Activated naive CD4-positive, alpha-beta T cell treated with anti-CD3 and anti-CD28 coated beads, Interleukin-2, amount 50 U/mL, for 24 hours (primary cell): ENCODE results near the gene SLC16A8.

Source experiments
- H3K27ac Mint-ChIP-seq: one replicate; pipeline ENCODE4 v1.8.0; 2021; ENCODE audit warnings: mild to moderate bottlenecking, mixed read lengths
- H3K27me3 Mint-ChIP-seq: one replicate; pipeline ENCODE4 v1.8.0; 2021; ENCODE audit warnings: mixed read lengths
- H3K36me3 Mint-ChIP-seq: one replicate; pipeline ENCODE4 v1.8.0; 2021; ENCODE audit warnings: mixed read lengths
- H3K4me1 Mint-ChIP-seq: one replicate; pipeline ENCODE4 v1.8.0; 2021; ENCODE audit warnings: mixed read lengths
- H3K4me3 Mint-ChIP-seq: one replicate; pipeline ENCODE4 v1.8.0; 2021; ENCODE audit warnings: mild to moderate bottlenecking, mixed read lengths
- H3K9me3 Mint-ChIP-seq: one replicate; pipeline ENCODE4 v1.8.0; 2021; ENCODE audit warnings: mixed read lengths

SLC16A8 gene

GRCh38 chr22:38072322-38073149 is 11.4 kb downstream of the SLC16A8 start:
- Mint-ChIP-seq H3K4me3 (no peak overlapping the region), H3K36me3 (peaks cover 14% of the 10 kb centered on the region), H3K4me1 (no peaks in the 10 kb centered on the region), H3K9me3 (no peaks in the 10 kb centered on the region), H3K27me3 (no peaks in the 10 kb centered on the region), H3K27ac (no peak overlapping the region)

DNA sequence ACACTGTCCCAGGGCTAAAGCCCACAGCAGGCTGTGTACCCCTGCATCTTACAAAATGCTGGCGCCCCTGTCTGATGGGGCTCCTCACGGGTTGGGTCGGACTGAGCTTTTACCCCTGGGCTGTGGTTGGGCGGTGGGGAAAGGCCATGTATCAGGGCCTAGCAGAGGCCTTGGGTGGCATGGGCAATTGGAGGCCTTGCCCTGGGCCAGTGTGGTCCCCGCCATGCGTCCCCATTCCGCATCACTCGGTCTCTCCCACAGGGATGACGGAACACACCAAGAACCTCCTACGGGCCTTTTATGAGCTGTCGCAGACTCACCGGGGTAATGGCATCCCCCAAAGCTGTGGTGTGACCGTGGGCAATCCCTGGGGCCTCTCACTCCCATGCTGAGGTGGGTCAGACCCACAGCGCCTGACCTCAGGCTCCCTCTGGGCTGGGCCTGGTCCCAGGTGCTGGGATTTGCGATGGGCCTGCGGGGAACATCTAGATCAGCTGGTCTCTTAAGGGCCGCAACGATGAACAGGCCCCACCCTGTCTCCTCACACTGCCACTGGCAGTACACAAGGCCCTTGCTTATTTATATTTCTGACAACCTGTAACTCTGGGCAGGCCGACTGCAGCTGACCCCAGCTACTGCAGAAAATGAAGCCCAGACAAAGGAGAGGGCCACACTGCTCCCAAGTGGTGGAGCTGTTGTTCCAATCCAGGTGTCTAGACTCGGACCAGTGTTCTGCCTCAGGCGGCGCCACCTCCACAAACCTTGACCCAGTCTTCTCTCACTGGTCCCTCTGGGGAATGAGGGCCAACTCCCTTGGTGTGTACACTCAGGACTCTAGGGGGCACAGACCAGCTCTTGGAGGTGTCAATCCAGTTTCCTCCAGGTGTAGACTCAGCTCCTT is 12.3 kb downstream of the SLC16A8 start:
- Mint-ChIP-seq H3K27me3 (no peaks in the 10 kb centered on the region), H3K36me3 (peaks cover 14% of the 10 kb centered on the region), H3K9me3 (no peaks in the 10 kb centered on the region), H3K27ac (no peak overlapping the region), H3K4me3 (no peak overlapping the region), H3K4me1 (no peaks in the 10 kb centered on the region)

- H3K36me3 Mint-ChIP-seq: peaks cover 17% of the 10 kb centered on the region
Measured at GRCh38 chr22:38070250-38070921, 13.6 kb downstream of the SLC16A8 start.

GRCh38 chr22:38069372-38070249 is 14.4 kb downstream of the SLC16A8 start:
- Mint-ChIP-seq H3K27ac (no peak overlapping the region), H3K36me3 (peaks cover 17% of the 10 kb centered on the region), H3K9me3 (no peaks in the 10 kb centered on the region), H3K4me1 (no peaks in the 10 kb centered on the region), H3K4me3 (no peak overlapping the region), H3K27me3 (no peaks in the 10 kb centered on the region)

More at GRCh38 chr22:38070250-38070921, 13.6 kb downstream of the SLC16A8 start:
- Mint-ChIP-seq H3K4me3 (no peak overlapping the region), H3K27me3 (no peaks in the 10 kb centered on the region), H3K4me1 (no peaks in the 10 kb centered on the region), H3K27ac (no peak overlapping the region), H3K9me3 (no peaks in the 10 kb centered on the region)

DNA sequence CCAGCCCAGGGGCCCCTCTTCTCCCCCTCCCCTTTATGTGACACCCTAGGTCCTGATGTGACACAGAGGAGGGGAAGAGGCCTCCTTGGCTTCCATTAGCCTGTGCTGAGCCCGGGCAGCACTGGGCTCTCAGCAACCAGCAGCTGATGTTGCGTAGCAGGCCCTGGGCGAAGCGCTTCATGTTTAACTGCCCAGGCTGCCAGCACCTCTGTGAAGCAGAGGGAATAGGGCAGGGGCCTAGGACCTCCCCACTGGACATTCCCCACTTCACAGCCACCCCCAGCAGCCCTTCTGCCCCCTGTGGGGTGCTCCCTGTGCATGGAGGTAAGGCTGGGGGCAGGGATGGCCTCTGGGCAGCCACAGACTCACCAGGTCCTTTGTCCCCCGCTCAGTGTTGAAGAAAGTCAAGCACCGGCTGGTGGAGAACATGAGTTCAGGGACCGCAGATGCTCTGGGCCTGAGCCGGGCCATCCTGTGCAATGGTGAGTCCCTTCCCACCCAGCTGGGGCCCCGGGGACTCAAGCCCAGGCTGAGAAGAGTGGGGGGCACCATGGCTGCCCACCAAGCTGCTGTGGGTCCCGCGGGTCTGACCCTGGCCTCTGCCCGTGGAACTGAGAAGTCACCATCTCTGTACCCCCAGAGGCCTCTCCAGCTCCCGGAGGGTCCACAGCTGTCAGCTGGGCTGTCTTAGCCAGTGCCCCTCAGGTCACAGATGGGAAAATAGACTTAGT is 15.2 kb downstream of the SLC16A8 start:
- Mint-ChIP-seq H3K4me3 (no peak overlapping the region), H3K36me3 (peaks cover 16% of the 10 kb centered on the region), H3K27ac (no peak overlapping the region), H3K27me3 (no peaks in the 10 kb centered on the region), H3K9me3 (no peaks in the 10 kb centered on the region), H3K4me1 (no peaks in the 10 kb centered on the region)

DNA sequence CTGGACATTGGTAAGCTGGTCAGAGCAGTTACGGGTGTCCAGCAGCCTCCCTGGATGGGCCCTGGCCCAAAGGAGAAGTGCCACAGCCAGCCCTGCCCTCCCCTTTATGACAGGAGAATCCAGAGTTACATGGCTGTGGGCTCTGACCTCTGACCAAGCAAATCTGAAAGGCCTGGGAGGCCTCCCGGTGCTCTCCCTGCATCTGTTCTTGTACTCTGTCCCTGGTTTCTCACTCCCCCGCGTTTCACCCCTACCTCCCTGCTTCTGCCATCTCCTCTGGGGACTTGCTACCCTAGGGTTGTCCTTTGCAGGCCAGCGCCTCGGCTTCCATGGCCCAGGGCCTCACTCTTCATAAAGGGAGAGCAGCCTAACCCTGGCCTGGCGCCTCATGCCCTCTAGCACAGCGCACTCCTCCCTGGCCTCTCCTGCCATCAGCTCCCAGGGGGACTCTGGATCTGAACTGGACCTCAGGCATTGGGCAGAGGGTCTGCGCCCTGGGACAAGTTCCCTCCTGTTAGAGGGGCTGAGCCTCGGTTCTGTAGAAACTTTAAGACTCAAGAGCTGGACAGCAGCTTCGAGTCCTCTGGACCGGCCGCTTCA is 16.1 kb downstream of the SLC16A8 start:
- Mint-ChIP-seq H3K36me3 (peaks cover 13% of the 10 kb centered on the region), H3K27ac (no peak overlapping the region), H3K4me3 (no peak overlapping the region), H3K9me3 (no peaks in the 10 kb centered on the region), H3K4me1 (no peaks in the 10 kb centered on the region), H3K27me3 (no peaks in the 10 kb centered on the region)

DNA sequence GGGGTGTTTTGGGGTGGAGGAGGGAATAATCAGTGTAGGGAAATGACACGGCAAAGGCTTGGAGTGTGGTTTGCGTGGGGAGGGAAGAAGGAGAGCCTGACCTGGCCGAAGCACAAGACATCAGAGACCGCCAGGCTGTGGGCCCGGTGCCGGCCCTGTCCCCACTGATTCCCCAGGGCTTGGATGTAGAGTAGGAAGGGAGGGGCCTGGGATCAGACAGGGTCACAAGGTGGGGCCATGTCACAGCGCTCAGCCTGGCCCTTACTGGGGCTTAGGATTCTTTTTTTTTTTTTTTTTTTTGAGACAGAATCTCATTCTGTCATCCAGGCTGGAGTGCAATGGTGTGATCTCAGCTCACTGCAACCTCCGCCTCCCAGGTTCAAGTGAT is 17.0 kb downstream of the SLC16A8 start:
- Mint-ChIP-seq H3K9me3 (no peaks in the 10 kb centered on the region), H3K4me1 (no peaks in the 10 kb centered on the region), H3K4me3 (no peak overlapping the region), H3K27me3 (no peaks in the 10 kb centered on the region), H3K27ac (no peak overlapping the region), H3K36me3 (peaks cover 15% of the 10 kb centered on the region)

DNA sequence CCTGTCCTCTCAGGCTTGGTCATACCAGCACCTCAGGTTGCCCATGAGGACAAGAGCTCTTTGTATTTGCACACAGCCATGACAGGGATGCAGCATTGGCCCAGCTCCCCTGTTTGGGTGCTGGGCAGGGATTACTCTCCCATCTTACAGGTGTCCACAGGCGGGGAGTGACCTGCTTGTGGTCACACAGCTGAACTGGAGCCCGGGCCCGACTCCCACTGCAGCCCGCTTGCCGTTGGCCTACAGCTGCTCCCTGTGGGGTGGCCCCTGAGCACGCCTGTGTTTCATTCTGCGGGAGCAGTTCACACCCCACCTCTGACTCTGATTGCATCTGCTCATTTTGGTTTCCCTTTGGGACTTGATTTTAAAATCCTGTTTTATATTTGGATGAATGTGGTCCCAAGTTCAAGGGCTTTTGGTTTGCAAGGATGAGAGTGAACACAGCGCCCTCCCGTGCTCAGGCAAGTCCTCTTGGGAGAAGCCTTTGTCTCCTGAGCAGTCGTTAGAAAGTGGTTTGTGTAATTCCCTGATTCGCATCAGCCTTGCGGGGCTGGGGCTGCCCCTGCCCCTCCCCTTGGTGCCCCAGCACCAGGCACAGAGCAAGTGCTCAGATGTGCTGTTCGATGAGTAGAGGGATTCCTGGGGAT is 17.5 kb downstream of the SLC16A8 start:
- H3K9me3 Mint-ChIP-seq: no peaks in the 10 kb centered on the region
- H3K27ac Mint-ChIP-seq: no peak overlapping the region
- H3K27me3 Mint-ChIP-seq: no peaks in the 10 kb centered on the region
- peaks cover 15% of the 10 kb centered on the region for H3K36me3 Mint-ChIP-seq
- no peaks in the 10 kb centered on the region for H3K4me1 Mint-ChIP-seq
- H3K4me3 Mint-ChIP-seq: no peak overlapping the region

DNA sequence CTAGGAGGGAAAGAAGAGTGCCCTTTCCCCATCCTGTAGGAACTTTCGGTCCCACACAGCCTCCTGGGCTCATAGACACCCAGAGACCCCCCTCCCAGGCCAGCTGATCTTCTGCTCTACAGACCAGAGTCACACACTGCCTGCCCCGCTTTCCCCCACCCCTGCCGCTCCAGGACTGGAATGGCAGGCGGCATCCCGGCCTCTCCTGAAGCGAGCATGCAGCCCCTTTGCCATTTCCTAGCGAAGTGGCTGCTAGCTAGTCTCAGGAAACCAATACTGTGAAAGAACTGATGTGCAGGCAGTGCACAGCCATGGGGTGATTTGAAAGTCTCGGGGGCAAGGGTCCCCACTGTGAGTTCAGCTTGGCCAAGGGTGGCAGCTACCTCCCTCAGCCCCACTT is 18.4 kb downstream of the SLC16A8 start:
- Mint-ChIP-seq H3K9me3 (no peaks in the 10 kb centered on the region), H3K27me3 (no peaks in the 10 kb centered on the region), H3K27ac (no peak overlapping the region), H3K4me1 (no peaks in the 10 kb centered on the region), H3K4me3 (no peak overlapping the region), H3K36me3 (peaks cover 12% of the 10 kb centered on the region)

- Mint-ChIP-seq H3K9me3 (no peaks in the 10 kb centered on the region), H3K27me3 (no peaks in the 10 kb centered on the region), H3K27ac (no peak overlapping the region), H3K4me3 (no peak overlapping the region), H3K4me1 (peaks cover 3% of the 10 kb centered on the region), H3K36me3 (peaks cover 10% of the 10 kb centered on the region)
Measured at GRCh38 chr22:38062791-38063190, 21.2 kb downstream of the SLC16A8 start.

GRCh38 chr22:38056969-38057891 is 26.8 kb downstream of the SLC16A8 start, which contains the start of gene PICK1:
TSS of gene PICK1 (plus strand) at chr22:38057404. CDS start at chr22:38057810, 406 bp downstream.
- Mint-ChIP-seq H3K27ac (peak within 1 kb of the TSS; percentile 99), H3K9me3 (no peaks in the 10 kb centered on the region), H3K4me1 (peaks cover 14% of the 10 kb centered on the region), H3K27me3 (no peaks in the 10 kb centered on the region), H3K4me3 (peak within 1 kb of the TSS; percentile 97), H3K36me3 (peaks cover 3% of the 10 kb centered on the region)

DNA sequence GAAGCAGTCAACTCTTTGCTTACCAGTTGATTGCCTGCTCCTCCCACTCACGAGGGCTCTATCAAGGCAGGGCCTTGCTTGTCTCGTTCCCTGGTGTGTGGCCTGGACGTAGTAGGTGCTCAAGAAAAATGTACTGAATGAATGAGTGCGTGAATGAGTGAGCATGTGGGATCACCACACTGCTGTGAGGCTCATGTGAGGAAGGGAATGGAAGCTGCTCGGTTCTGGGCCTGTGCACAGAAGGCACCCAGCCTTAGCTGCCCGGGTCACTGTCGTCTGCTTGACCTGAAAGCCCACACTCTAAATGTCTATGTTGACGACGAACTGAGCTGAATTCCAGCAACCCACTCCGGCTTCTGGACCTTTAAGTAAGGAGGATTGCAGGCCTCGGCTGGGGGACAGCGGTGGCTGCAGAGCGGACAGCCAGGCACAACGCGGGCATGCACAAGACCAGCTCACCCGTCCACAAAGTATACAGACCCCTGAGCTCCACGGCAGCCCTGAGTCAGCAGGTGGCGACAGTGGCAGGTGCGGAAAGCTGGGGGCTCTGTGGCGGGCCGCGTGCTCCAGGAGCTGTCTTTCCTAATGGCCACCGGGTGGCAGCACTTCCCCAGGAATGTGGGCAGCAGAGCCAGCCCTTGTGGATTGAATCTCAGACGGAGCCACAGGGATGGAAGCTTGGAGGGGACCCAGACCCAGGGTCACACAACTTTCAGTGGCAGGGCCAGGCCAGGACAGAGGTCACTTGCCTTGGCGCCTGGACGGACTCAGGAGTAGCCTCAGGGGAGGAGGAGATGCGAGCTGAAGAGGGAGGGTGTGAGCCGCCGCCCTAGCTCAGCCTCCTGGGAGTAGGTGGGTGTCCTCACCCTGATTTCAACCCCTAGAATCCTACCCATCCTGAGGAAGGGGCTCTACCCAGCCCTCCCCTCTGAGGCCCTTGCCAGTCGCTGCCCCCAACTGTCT is 31.8 kb downstream of the SLC16A8 start:
- H3K4me1 Mint-ChIP-seq: peaks cover 7% of the 10 kb centered on the region
- H3K4me3 Mint-ChIP-seq: no peak overlapping the region
- H3K9me3 Mint-ChIP-seq: no peaks in the 10 kb centered on the region
- no peaks in the 10 kb centered on the region for H3K27me3 Mint-ChIP-seq
- no peaks in the 10 kb centered on the region for H3K36me3 Mint-ChIP-seq
- H3K27ac Mint-ChIP-seq: no peak overlapping the region
